Breast epithelium (tissue), 3 donors: ENCODE results near the gene ATP2C2.

Experiments used
- CTCF ChIP-seq, 3 donors: fragments of 450-650 bp; IDR thresholded peaks; one replicate each; pipeline ENCODE4 v1.5.1; 2016 to 2017; ENCODE audit warnings: antibody characterized with exemption in 3 of 3, mild to moderate bottlenecking in 3 of 3, moderate library complexity in 3 of 3
- POLR2A ChIP-seq: fragments of 450-650 bp; IDR thresholded peaks from one replicate; pipeline ENCODE4 v1.6.1; 2016; ENCODE audit warnings: antibody characterized with exemption, mild to moderate bottlenecking, moderate library complexity
- POLR2AphosphoS5 ChIP-seq, 3 donors: sonication (generic); formaldehyde crosslinking; IDR thresholded peaks; one replicate each; pipeline ENCODE4 v1.6.1; 2017; ENCODE audit warnings: antibody characterized with exemption in 3 of 3

DNA sequence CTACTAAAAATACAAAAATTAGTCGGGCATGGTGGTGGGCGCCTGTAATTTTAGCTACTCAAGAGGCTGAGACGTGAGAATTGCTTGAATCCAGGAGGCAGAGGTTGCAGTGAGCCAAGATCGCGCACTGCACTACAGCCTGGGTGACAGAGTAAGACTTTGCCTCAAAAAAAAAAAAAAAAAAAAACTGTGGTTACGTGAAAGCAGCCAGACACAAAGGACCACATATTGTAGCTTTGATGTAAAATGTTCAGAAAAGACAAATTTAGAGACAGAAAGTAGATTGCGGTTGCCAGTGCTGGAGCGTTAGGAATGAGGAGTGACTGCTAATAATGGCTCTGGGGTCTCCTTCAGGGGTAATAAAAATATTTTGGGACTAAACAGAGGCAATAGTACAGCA is 140.2 kb downstream of the ATP2C2 start:
- TF ChIP-seq CTCF (IDR thresholded peaks at IDR 0.05) = no peak
- TF ChIP-seq POLR2AphosphoS5 (IDR thresholded peaks at IDR 0.05) = no peak
- TF ChIP-seq POLR2A = no peak
